NCI-H2196 treated with DMSO at 0.1 percent for 48 hours (cell line): ENCODE results near the gene GKN2.
"Not testable (repeated sequence)": the region's sequence is repeated elsewhere in the genome, so short reads cannot be mapped to it uniquely, and the experiment has no call there.

Experiments used
- DNase-seq: peaks from one replicate; lab custom pipeline; 2025; ENCODE audit not compliant: unreplicated experiment; lab: John Stamatoyannopoulos, UW

The GKN2 gene

DNA sequence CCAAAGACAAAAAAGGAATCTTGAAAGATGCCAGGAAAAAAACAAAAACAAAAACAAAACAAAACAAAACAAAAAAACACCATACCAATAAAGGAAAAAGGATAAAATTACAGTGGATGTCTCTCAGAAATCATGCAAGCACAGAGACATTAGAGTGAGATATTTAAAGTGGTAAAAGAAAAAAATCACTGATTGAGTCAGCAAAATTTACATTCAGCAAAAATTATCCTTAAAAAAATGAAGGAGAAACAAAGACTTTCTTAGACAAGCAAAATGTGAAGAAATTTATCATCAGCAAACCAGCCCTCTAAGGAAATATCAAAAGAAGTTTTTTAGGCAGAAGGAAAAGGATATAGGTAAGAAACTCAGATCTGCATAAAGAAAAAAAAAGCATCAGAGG, 11.6 kb upstream of the GKN2 start:
- no peak for DNase-seq

DNA sequence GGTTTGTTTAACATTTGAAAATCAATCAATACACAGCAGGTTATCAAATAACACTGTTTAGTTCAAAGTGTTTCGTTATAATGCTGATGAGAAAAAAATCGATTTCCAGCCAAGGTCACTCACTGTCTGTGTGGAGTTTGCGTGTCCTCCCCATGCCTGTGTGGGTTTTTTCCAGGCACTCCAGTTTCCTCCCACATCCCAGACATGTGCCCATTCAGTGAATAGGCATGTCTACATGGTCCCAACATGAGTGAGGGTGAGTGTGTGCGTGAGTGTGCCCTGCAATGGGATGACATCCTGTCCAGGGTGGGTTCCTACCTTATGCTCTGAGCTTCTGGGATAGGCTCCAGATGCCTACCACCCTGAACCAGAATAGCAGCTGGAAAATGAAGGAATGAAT, 8.7 kb upstream of the GKN2 start:
- no peak for DNase-seq

DNA sequence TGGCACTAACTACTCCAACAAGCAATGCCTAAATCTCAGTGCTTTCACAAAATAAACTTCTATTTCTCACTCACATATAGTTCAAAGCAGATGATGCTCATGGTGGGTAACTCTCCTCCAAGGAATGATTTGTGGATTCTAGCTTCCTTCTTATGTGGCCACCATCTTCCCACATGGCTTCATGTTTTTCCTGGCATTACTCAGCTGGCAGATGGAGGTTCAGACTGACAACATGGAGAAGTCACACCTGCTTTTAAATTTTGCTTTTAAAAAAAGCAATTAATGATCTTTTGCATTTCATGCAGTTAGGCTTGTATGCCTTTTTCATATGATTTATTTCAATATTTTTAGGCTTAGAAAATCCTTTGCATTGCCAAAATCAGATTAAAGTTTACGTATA, 6.3 kb upstream of the GKN2 start:
- no peak for DNase-seq

DNA sequence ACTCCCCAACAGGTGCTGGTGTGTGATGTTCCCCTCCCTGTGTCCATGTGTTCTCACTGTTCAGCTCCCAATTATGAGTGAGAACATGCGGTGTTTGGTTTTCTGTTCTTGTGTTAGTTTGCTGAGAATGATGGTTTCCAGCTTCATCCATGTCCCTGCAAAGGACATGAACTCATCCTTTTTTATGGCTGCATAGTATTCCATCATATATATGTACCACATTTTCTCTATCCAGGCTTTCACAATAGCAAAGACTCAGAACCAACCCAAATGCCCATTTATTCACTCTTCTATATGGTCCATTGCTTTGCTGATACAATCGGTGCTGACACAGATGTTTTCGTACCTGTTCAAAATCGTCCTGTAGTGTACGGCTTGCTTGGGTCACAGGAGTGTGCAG, 2.7 kb upstream of the GKN2 start:
- not testable (repeated sequence) for DNase-seq

DNA sequence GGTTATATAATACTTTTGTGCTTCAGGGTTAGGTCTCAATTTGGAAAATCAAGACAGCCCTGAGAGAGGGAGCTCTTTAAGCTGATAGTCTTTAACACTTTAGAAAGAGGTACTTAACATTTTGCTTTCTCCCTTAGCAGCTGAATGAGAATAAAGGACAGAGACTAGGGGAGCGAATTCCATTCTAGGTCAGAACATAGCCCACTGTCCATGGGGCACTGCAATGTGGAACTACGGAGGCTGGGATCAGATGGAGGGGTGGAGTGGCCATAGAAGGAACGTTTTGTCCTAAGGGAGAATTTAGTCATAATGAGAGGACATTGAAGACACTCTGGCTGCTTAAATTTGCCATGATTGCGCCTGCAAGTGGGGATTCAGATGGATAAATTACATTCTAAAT, 794 bp downstream of the GKN2 start:
- no peak for DNase-seq

DNA sequence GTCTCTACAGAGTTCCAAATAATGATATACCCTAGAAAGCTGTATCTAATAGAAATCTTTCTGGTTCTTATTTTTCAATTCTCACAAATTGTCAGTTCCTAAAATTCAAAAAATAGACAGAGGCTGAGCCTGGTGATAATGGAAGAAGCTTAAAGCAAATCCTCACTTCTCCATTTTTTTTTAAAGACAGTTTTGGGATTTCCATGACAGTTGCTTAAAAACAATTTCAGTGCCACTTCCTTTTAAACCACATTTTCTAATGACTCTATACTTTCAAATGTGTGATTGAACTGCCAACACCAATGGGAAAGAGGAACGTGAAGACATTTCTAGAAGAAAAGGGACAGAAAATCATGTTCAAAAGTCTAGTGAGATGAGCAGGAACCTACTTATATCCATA, 4.0 kb downstream of the GKN2 start:
- DNase-seq: no peak

DNA sequence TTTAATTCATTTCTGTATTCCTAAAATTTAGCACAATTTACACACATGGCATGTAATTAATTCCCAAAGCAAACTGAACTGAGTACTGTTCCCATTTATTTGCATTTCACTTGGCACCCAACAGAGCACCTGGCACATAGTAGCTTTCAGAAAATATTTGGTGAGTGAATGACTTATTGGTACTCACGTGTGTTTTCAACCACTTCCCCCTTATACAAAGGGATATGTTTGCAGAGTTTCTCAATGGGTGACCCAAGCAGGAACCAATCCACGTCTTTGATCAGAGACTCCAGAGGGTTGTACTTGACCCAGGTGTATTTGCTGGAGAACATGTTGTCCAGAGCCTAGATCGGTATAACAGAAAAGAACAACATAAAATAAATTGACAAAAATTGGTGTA, 6.6 kb downstream of the GKN2 start:
- peak; percentile 16 for DNase-seq

DNA sequence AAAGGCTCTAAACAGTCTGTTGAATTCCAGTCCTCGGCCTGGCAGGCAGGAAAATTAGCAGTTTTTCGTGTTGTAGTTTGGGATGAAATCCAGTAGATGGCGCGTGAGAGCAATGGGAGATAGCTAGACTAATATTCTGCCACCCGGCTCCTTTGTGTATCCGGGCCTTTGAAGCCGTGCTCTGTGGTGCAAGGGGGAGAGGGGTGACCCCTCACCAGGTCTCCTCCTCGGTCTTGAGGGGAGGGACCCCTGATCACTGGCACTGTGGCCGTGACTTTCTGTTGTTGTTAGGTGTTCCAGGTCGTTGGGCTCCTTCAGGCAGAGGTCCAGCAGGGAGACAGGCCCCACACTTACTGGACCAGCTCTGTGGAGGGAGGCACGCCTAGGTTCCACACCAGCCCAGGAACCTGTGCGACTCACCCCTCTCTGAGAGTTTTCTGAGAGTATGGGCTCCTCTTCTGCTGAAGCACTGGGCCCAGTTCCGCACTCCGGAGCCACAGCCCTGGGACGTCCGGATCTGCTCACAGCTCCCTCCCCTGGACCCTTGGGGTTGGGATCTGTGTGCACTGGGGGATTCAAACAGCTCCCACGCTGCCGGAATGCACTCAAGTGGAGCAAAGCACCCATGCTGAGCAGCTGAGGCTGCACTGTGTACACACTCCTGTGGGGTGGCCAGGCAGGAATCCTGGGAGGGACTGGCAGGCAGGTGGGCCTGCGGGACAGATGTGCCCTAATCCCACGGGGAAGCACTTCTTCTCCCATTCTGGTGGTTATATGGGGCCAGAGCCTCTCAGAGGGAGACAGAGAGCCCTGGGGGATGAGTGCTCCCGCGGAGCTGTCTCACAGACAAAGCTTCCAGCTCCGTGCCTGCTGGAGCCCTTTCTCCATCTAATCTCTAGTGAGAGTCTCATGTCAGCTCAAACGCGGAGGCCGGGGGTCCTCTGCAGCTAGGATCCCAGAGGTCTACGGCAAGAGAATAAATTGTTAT, 8.8 kb downstream of the GKN2 start:
- peak; percentile 22 for DNase-seq

DNA sequence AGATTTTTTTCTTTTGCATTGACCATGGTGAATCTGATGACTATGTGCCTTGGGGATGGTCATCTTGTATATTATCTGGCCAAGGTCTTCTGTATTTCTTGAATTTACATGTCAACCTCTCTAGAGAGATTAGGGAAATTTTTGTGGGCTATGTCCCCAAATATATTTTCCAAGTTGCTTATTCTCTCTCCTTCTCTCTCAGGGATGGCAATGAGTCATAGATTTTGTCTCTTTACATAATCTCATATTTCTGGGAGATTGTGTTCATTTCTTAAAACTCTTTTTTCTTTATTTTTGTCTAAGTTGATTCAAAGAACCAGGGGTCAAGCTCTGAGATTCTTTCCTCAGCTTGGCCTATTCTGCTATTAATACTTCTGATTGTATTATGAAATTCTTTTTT, 9.9 kb downstream of the GKN2 start:
- DNase-seq: no peak

DNA sequence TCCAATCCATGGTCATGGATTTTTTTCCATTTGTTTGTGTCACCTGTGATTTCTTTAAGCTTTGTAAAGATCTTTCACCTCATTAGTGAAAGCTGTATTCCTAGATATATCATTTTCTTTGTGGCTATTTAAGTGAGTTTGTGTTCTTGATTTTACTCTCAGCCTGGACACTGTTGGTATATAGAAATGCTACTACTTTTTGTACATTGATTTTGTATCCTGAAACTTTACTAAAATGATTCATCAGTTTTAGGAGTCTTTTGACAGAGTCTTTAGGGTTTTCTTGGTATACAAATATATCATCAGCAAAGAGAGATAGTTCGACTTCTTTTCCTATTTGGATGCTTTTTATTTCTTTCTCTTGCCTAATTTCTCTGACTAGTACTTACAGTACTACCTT, 12.3 kb downstream of the GKN2 start:
- no peak for DNase-seq

DNA sequence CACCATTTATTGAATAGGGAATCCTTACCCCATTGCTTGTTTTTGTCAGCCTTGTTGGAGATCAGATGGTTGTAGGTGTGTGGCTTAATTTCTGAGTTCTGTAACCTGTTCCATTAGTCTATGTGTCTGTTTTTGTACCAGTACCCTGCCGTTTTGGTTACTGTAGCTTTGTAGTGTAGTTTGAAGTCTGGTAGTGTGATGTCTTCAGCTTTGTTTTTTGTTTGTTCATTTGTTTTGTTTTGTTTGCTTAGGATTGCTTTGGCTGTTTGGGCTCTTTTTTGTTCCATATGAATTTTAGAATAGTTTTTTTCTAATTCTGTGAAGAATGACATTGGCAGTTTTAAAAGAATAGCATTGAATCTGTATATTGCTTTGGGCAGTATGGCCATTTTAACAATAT, 12.7 kb downstream of the GKN2 start:
- no peak for DNase-seq

DNA sequence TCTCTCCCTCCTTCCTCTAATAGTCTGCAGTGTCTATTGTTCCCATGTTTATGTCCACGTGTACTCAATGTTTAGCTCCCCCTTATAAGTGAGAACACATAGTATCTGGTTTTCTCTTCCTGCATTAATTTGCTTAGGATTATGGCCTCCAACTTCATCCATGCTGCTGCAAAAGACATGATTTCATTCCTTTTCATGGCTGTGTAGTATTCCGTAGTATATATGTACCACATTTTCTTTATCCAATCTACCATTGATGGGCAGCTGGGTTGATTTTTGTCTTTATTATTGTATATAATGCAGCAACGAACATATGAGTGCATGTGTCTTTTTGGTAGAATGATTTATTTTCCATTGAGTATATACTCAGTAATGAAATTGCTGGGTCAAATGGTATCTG, 13.8 kb downstream of the GKN2 start:
- no peak for DNase-seq

DNA sequence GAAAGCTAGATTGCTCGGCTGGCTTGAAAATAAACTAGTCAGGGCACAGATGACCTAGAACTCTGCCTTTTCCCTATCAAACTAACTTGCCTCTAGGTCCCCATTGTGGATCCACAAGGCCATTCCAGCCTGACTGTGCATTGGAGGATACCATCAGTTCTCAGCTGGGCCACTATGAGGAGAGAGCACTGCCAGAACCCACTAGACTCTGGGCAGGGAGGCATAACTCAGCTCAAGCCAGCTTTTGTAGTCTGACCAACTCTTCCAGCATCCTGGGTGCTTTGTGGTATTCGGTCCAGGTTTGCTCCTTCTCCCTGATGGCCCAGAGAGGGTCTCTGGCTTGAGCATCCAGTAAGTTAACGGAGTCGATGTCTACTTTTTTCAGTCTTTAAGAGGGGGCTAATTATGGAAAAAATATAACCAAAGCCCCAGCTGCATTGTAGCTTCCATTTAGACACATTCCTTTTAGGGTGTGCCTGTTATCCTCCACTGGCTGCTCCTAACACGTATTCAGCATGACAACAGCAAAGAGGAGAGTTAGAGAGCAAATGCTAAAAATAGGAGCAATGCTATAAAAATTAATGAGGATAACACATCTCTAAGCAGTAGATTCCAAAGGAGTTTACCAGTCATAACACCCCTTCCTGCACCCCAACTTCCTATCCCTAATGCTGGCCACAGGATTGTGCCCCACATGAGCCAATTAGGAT, 15.2 kb downstream of the GKN2 start:
- no peak for DNase-seq

DNA sequence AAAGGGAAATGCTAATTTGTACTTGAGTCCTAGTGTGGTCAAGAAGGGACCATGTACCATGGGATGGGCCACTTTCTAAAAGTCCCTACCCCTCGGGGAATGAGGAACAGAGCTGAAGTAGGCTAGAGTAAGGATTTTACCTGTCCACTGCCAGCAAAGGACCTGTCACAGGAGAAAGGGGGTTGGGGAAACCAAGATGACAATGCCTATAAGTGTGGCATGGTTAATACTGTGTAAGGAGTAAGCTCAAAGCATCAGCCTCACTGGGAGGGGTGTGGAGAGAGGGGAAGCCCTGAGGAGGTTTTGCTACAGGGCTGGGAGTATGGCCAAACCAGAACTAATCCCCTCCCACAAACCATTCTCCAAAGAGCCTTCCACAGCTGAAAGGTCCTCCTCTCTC, 15.8 kb downstream of the GKN2 start:
- DNase-seq: no peak

DNA sequence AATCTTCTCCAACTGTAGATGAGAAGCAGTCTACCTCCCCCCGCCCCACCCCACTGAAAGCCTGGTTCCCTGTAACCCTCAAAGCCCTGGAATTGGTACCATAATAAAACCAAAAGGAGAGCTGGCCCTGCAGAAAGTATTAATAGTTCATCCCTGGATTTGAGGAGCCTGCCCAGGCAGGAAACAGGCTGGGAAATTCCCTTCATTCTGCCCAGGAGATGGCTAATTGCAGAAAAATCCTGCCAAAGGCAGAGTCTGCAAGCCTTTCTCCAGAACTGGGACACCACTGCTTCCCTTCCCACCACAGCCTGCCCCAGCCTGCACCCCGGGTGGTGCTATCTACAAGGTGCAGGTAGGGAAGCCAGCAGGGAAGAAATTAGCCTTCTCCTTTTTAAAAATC, 16.3 kb downstream of the GKN2 start:
- no peak for DNase-seq

DNA sequence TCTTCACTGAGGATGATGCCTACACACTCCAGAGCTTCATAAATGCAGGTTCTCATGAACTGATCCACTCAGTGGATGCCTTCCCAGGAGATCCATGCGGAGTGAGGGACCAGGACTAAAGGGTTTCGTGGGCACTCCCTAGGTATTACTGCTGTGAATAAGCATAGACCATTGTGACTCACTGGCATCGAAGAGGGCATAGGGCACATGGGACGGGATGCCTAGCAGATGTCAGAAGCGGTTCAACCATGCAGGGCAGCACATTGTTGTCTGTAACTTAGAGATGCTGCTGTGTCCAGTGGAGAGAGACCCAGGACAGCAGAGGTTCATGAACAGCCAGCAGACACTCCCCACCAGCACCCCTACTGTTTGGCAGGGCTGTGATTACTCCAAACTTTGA, 17.2 kb downstream of the GKN2 start:
- no peak for DNase-seq

DNA sequence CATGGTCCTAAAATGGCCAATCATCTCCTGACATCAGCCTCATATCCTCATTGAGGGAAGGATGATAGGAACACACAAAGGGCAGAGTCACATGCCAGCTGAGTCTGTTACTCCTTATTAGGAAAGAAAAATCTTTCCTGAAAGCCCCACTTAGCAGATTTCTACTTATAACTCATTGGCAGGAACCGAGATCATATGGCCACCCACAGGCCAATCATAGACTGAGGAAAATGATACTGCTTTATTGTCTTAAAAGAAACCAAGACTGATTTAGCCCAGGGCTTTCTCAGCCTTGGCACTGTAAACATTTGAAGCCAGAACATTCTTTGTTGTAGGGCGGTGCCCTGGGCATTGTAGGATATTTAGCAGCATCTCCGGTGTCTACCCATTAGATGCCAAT, 18.7 kb downstream of the GKN2 start:
- no peak for DNase-seq

DNA sequence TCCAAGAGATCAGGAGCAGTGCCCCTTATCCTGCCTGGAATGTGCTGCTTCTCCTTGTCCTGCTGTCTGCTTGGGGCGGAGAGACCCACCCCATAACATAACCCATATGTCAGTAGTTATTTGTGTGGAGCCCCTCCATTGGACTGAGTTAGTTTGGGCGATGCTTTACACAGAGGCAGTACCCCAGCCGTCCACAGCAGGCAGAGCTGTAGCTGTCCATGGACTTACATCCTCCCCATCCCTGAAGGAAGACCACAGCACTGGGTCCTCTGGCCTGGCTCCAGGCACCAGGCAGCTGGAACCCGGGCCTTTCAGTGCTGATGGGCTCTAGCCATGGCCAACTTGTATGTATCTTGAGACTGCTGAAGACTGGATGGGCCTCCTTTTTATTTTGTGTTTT, 20.3 kb downstream of the GKN2 start:
- no peak for DNase-seq

DNA sequence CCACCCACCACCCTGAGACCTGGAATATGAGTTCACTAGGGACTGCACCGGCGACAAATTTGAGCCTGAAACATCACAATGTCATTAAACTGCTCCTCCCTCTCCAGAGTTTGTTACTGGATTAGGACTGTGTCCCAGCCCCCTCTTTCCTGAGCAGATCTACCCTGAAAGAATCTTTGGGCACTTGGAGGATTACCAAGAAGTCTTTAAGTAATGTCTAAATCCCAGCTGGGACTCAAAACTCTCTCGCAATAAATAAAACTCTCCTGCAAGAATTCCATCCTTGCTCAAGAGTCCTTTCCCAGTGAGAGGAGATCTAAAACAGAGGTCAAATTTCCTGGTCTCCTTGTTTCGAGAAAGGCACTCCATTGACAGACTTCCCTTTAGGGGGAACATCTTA, 20.9 kb downstream of the GKN2 start:
- DNase-seq: no peak

DNA sequence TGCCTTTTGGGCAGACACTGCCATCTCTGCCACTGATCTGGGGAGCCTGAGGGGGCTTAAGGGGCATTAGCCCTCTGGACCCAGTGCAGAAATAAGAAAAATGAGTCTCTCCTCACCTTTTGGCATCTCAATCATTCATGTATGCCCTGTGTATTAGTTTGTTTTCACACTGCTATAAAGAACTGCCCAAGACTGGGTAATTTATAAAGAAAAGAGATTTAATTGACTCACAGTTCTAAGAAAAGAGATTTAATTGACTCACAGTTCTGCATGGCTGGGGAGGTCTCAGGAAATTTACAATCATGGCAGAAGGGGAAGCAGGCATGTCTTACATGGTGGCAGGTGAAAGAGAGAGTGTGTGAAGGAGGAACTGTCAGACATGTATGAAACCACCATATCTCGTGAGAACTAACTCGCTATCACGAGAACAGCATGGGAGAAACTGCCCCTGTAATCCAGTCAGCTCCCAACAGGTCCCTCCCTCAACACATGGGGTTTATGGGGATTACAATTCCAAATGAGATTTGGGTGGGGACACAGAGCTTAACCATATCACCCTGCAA, 21.5 kb downstream of the GKN2 start:
- DNase-seq: no peak

DNA sequence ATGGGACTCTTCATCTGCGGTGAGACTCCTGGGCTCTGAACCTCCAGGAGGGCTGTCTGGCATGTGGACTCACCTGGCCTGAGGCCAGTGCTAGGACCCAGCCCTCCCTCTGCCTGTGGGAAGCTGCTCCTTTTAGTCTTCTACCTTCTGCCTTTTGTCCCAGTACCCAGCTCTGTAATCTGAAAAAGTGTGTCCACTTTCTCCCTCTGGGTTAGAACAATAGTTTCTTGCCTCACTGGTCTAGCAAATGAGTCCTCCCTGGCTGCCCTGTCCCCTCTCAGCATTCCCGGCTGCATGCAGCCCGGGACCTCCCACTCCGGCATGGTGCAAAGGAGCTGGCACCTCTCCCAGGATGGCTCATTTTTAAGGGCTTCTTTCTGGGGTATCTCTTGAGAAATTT, 25.9 kb downstream of the GKN2 start:
- no peak for DNase-seq

DNA sequence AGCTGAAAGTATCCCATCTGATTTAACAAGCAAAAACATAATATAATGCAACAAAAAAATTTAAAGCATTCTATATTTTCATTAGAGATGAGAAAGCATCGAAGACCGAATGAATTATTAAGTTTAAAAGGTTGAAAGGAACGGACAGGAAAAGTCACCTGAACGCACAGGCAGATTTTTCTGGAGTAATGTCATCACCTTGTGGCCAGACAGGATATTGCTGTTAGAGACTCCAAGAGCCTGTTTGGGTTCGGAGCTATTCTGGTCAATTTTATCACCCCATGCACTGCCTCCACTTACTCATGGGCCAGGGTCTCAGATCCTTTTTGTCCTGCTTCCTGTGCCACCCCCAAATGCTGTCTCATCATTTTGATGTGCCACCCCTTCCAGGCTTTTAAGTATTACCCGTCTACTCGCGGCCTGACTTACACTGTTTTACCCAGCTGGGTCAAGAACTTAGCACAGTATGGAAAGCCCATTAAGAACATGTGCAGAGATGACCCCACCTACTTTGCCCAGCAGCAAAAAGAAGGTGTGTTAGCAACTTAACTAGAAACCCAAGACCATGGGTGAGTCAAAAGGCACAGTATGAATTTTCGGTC, 27.3 kb downstream of the GKN2 start:
- DNase-seq: no peak
